ENCODE measurements around the gene N4BP2L1.

N4BP2L1 gene

GRCh38 chr13:32432856-32433255 lies 4.9 kb upstream of the N4BP2L1 start:
- no peak for DNase-seq

GRCh38 chr13:32431361-32431760 lies 3.4 kb upstream of the N4BP2L1 start:
- DNase-seq: no peak

- no peak for DNase-seq
Measured at GRCh38 chr13:32430018-32430747, 2.3 kb upstream of the N4BP2L1 start.

GRCh38 chr13:32429433-32429909 lies 1.5 kb upstream of the N4BP2L1 start:
- DNase-seq: no peak

GRCh38 chr13:32428581-32429432 lies 877 bp upstream of the N4BP2L1 start:
- DNase-seq: peak in 2 of 51 donors; percentile 61 to 75

- DNase-seq: peak in 38 of 51 donors; percentile 6 to 77 (median 42)
Measured at GRCh38 chr13:32426990-32427851, 709 bp downstream of the N4BP2L1 start.

GRCh38 chr13:32426191-32426989 lies 1.5 kb downstream of the N4BP2L1 start:
- DNase-seq: peak in 3 of 51 donors; percentile 36 to 55 (median 38)

- no peak for DNase-seq
Measured at GRCh38 chr13:32425158-32425557, 2.8 kb downstream of the N4BP2L1 start.

GRCh38 chr13:32423592-32423991 lies 4.3 kb downstream of the N4BP2L1 start:
- no peak for DNase-seq

- DNase-seq: no peak
Measured at GRCh38 chr13:32419862-32420261, 8.1 kb downstream of the N4BP2L1 start.

- DNase-seq: no peak
Measured at GRCh38 chr13:32417995-32418394, 9.9 kb downstream of the N4BP2L1 start.

- DNase-seq: no peak
Measured at GRCh38 chr13:32415019-32415418, 12.9 kb downstream of the N4BP2L1 start.

GRCh38 chr13:32414580-32414979 lies 13.3 kb downstream of the N4BP2L1 start:
- no peak for DNase-seq

GRCh38 chr13:32413284-32413683 lies 14.6 kb downstream of the N4BP2L1 start:
- no peak for DNase-seq

- peak in 12 of 51 donors; percentile 15 to 43 (median 32) for DNase-seq
Measured at GRCh38 chr13:32409561-32410421, 18.1 kb downstream of the N4BP2L1 start.

- DNase-seq: no peak
Measured at GRCh38 chr13:32409001-32409313, 19.0 kb downstream of the N4BP2L1 start.

GRCh38 chr13:32408296-32409000 lies 19.5 kb downstream of the N4BP2L1 start:
- DNase-seq: no peak

GRCh38 chr13:32407854-32408253 lies 20.1 kb downstream of the N4BP2L1 start:
- DNase-seq: no peak

GRCh38 chr13:32403108-32403507 lies 24.8 kb downstream of the N4BP2L1 start:
- no peak for DNase-seq

Data from hypothalamus (tissue), 51 donors.